ENCODE results near the gene RNF186.

DNA sequence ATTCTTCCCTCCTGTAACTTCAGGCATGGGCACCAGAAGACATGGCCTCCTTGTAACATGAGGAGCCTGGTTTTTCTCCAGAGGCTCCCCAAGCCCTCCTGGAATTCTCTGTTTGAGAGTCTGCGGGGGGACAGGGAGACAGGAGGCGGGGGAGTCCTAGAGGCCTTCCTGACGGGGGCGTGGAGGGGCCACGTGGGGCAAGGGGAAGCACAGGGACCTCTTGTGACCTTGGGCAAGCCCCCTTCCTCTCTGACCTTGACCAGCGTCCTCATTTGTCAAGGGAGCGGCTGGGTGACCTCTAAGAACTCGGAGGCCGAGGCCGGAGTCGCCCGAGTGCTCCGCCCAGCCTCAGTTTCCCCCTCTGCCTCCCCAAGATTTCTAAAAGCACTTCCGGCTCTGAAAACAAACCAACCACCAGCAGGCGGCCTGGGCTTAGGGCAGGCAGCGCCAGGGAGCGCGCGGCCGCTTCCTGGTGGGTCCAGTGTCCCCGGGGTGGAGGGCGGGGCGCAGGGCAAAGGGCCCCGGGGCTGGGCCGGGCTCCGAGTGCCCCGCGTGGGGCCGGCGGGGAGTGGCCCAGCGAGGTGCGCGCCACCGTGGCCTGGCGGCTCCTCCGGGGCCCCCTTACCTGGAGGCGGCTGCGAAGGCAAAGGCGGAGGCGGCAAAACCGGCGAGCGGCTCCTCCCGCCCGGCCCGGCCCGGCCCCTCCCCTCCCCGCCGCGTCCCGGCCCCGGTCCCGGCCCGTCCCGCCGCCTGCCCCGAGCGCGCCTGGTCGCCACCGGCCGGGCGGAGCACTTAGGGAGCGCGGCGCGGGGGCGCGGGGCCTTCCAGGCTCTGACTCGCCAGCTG is 15.6 kb downstream of the RNF186 start, which contains the start of gene TMCO4:
- TF ChIP-seq, protein P1, sequence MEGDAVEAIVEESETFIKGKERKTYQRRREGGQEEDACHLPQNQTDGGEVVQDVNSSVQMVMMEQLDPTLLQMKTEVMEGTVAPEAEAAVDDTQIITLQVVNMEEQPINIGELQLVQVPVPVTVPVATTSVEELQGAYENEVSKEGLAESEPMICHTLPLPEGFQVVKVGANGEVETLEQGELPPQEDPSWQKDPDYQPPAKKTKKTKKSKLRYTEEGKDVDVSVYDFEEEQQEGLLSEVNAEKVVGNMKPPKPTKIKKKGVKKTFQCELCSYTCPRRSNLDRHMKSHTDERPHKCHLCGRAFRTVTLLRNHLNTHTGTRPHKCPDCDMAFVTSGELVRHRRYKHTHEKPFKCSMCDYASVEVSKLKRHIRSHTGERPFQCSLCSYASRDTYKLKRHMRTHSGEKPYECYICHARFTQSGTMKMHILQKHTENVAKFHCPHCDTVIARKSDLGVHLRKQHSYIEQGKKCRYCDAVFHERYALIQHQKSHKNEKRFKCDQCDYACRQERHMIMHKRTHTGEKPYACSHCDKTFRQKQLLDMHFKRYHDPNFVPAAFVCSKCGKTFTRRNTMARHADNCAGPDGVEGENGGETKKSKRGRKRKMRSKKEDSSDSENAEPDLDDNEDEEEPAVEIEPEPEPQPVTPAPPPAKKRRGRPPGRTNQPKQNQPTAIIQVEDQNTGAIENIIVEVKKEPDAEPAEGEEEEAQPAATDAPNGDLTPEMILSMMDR (conservative IDR thresholded peaks at IDR 0.05 in 1 of 2, IDR thresholded peaks at IDR 0.05 in 1 of 2; ENCODE audit: extremely low read depth in 1 of 2, insufficient read depth in 1 of 2, low read depth in 1 of 2, low read length in 2 of 2), result peak in 1 of 2 donors; percentile 46
- TF ChIP-seq EZH2 (IDR thresholded peaks at IDR 0.05; ENCODE audit: borderline replicate concordance, low read length), result no peak

Data from mammary epithelial cell (primary cell).